ENCODE measurements around the gene TDO2.

TDO2 gene

GRCh38 chr4:155954118-155954685 lies 50.7 kb downstream of the TDO2 start:
- DNase-seq (peak; percentile 8), ATAC-seq (no peak)

- no peak for ATAC-seq
- no peak for DNase-seq
Measured at GRCh38 chr4:155954939-155955338, 51.4 kb downstream of the TDO2 start.

- DNase-seq = no peak
- no peak for ATAC-seq
Measured at GRCh38 chr4:155956461-155956860, 53.0 kb downstream of the TDO2 start.

GRCh38 chr4:155959417-155959816 lies 55.9 kb downstream of the TDO2 start:
- DNase-seq = no peak

GRCh38 chr4:155960522-155960921 lies 57.0 kb downstream of the TDO2 start:
- no peak for DNase-seq
- ATAC-seq = no peak

More at GRCh38 chr4:155959417-155959816, 55.9 kb downstream of the TDO2 start:
- ATAC-seq = peak; percentile 28

- DNase-seq (no peak), ATAC-seq (no peak)
Measured at GRCh38 chr4:155961575-155961974, 58.1 kb downstream of the TDO2 start.

GRCh38 chr4:155962767-155963166 lies 59.3 kb downstream of the TDO2 start:
- ATAC-seq (no peak), DNase-seq (no peak)

- no peak for ATAC-seq
- DNase-seq = no peak
Measured at GRCh38 chr4:155964016-155964891, 60.8 kb downstream of the TDO2 start.

GRCh38 chr4:155966171-155966570 lies 62.7 kb downstream of the TDO2 start:
- DNase-seq (no peak), ATAC-seq (no peak)

- DNase-seq = no peak
- ATAC-seq = no peak
Measured at GRCh38 chr4:155966731-155967395, 63.4 kb downstream of the TDO2 start.

All from stimulated activated naive CD8-positive, alpha-beta T cell treated with anti-CD3 and anti-CD28 coated beads, Interleukin-15, Interleukin-2, amounts not matched to agents 100 U/mL and 50 U/mL, for 24 hours (primary cell).